Measurements from ENCODE around the gene FAM9C. TPM values are rescaled to one million over a fixed set of nuclear protein-coding genes. Genes with fewer than 3 reads are reported as not detected.

Gene FAM9C
- total and polyA plus RNA-seq, 2 donors (not counting 1 experiment from before 2014, with no cell fraction given): not detected

DNA sequence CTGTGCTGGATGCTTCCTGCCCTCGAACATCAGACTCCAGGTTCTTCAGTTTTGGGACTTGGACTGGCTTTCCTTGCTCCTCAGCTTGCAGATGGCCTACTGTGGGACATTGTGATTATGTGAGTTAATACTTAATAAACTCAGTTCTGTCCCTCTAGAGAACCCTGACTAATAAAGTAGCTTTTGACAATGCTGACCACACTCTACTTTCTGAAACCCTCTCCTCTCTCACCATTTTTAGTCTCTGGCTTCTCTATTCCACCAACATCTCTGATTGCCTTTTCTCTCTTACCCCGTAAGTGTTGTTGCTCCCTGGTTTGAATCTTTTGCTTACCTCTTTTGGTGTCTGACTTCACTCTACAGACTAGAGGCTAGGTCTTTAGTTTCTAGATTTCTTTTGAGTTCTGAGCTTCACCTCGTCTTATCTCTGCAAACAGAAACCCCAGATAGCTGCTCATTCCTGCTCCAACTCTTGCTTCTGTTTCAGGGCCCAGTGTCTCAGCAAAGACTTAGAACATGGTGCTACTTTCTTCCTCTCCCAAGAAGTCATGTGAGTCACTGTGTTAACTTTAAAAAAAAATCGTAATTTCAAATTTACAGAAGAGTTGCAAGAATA, 58.1 kb downstream of the FAM9C start:
- H3K9me3 ChIP-seq (ENCODE audit: control extremely low read depth in 1 of 3, control insufficient read depth in 2 of 3, insufficient read depth in 1 of 3, low read length in 2 of 3): no peaks in the 10 kb centered on the region
- ATAC-seq (ENCODE audit: low read depth): no peak
- H3K36me3 ChIP-seq (replicated peaks in 1 of 2; ENCODE audit: control extremely low read depth in 1 of 2, control insufficient read depth in 1 of 2, extremely low read depth in 1 of 2, insufficient read depth in 2 of 2, low read length in 1 of 2): no peaks in the 10 kb centered on the region
- H3K27ac ChIP-seq (ENCODE audit: low read length in 2 of 2): no peak overlapping the region
- H3K4me1 ChIP-seq (ENCODE audit: control insufficient read depth in 2 of 2, insufficient read depth in 2 of 2, low read length in 2 of 2): peaks cover 42 to 49% of the 10 kb centered on the region in 2 donors
- 80% methylated on average over 1 of the region's 4 CpGs for WGBS (ENCODE audit: insufficient coverage)
- CTCF ChIA-PET: interaction anchor here (0.6 to 1.1 kb wide), 3 partner anchors 13 to 64 kb away, joined by 3 to 4 read pairs (median 4); no protein-coding TSS in a partner anchor
- H3K4me3 ChIP-seq (ENCODE audit: control extremely low read depth in 1 of 5, extremely low read depth in 1 of 5, insufficient read depth in 1 of 5, low read depth in 2 of 5, low read length in 4 of 5): no peak overlapping the region
- no peak for DNase-seq
- Mint-ChIP-seq H3K27ac (peak overlapping the region; percentile 48), H3K4me3 (peak overlapping the region; percentile 37), H3K27me3 (no peaks in the 10 kb centered on the region), H3K9me3 (ENCODE audit: insufficient read depth) (no peaks in the 10 kb centered on the region), H3K4me1 (peaks cover 52% of the 10 kb centered on the region)
- no peak overlapping the region for H3K4me2 ChIP-seq (replicated peaks; ENCODE audit: low read depth, low read length, poor library complexity, severe bottlenecking)
- no peak overlapping the region for H2AFZ ChIP-seq (ENCODE audit: insufficient read depth, low read depth, low read length, poor library complexity, severe bottlenecking)
- peaks cover 0 to 7% (median 0%) of the 10 kb centered on the region in 4 experiments for H3K27me3 ChIP-seq (replicated peaks in 1 of 4; ENCODE audit: control extremely low read depth in 1 of 4, control insufficient read depth in 3 of 4, insufficient read depth in 4 of 4, low read length in 3 of 4)
- TF ChIP-seq, protein P1, sequence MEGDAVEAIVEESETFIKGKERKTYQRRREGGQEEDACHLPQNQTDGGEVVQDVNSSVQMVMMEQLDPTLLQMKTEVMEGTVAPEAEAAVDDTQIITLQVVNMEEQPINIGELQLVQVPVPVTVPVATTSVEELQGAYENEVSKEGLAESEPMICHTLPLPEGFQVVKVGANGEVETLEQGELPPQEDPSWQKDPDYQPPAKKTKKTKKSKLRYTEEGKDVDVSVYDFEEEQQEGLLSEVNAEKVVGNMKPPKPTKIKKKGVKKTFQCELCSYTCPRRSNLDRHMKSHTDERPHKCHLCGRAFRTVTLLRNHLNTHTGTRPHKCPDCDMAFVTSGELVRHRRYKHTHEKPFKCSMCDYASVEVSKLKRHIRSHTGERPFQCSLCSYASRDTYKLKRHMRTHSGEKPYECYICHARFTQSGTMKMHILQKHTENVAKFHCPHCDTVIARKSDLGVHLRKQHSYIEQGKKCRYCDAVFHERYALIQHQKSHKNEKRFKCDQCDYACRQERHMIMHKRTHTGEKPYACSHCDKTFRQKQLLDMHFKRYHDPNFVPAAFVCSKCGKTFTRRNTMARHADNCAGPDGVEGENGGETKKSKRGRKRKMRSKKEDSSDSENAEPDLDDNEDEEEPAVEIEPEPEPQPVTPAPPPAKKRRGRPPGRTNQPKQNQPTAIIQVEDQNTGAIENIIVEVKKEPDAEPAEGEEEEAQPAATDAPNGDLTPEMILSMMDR (IDR thresholded peaks at IDR 0.05): no peak
- no peak for TF ChIP-seq EZH2 (IDR thresholded peaks at IDR 0.05; ENCODE audit: borderline replicate concordance, insufficient read depth, low read depth, low read length, poor library complexity, severe bottlenecking)
- intact Hi-C loops (cut with micrococcal nuclease): no loop called here
- POLR2A ChIA-PET: interaction anchor here (0.7 kb wide), 2 partner anchors 432 to 706 kb away, joined by 3 read pairs; no protein-coding TSS in a partner anchor
- no peak overlapping the region for H3K9ac ChIP-seq (ENCODE audit: low read length)
- H4K20me1 ChIP-seq (ENCODE audit: control insufficient read depth, insufficient read depth, low read length, poor library complexity, severe bottlenecking): no peaks in the 10 kb centered on the region
- peaks cover 26% of the 10 kb centered on the region for H3K79me2 ChIP-seq (ENCODE audit: control insufficient read depth, insufficient read depth, low read length)

Other genes with a start within 250 kb of the FAM9C start
- gene TLR7, start 177.5 kb downstream of the FAM9C start, total RNA-seq: 10.2 and 10.8 TPM in 2 replicates
- gene TLR7, start 177.5 kb downstream of the FAM9C start, polyA plus RNA-seq: 3.1 and 6.1 TPM in 2 replicates
- 0.29 and 0.39 TPM in 2 replicates for gene TLR8, start 138.0 kb downstream of the FAM9C start, total RNA-seq
- 0.19 and 0.23 TPM in 2 replicates for gene TLR8, start 138.0 kb downstream of the FAM9C start, polyA plus RNA-seq
- gene TMSB4X, start 69.5 kb downstream of the FAM9C start, total RNA-seq: 2,468 and 2,550 TPM in 2 replicates
- 4,850 and 8,066 TPM in 2 replicates for gene TMSB4X, start 69.5 kb downstream of the FAM9C start, polyA plus RNA-seq

Measured in B cell (primary cell).